ENCODE measurements around the gene TMCO2. TPM values are rescaled to one million over a fixed set of nuclear protein-coding genes. Genes with fewer than 3 reads are reported as not detected.

Gene TMCO2
- total RNA-seq, 2 donors from 2014 or later, result not detected

DNA sequence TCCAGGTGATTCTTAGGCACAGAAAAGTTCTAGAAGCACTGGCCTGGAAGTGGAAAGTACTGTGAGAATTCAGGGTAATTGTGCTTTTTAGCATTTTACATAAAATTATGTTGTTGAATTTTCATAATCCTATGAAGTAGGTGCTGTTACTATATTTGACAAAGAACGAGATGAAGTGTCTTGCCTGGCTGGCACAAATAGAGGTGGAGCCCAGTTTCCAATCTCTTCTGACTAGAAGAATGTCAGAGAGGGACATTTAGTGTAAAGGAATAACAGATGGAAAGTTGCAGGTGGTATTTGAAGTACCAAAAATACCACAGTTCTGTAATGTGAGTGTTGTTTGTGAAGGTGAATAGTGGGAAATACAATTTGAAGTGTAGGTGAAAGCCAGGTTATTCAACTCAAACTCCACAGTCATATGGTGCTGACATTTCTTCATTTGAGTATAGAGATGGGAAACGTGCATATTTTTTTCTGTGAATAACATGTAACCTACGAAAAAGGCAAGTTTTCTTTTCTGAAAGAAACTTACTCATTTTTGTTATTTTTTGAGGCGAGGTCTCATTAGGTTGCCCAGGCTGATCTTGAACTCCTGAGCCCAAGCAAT lies 3.5 kb upstream of the TMCO2 start:
- H3K27me3 ChIP-seq, result no peaks in the 10 kb centered on the region
- 61 to 68% methylated on average over 4 of the region's 4 CpGs for WGBS, 2 donors
- no peak for DNase-seq
- H3K4me1 ChIP-seq, result no peaks in the 10 kb centered on the region
- TF ChIP-seq, protein P1, sequence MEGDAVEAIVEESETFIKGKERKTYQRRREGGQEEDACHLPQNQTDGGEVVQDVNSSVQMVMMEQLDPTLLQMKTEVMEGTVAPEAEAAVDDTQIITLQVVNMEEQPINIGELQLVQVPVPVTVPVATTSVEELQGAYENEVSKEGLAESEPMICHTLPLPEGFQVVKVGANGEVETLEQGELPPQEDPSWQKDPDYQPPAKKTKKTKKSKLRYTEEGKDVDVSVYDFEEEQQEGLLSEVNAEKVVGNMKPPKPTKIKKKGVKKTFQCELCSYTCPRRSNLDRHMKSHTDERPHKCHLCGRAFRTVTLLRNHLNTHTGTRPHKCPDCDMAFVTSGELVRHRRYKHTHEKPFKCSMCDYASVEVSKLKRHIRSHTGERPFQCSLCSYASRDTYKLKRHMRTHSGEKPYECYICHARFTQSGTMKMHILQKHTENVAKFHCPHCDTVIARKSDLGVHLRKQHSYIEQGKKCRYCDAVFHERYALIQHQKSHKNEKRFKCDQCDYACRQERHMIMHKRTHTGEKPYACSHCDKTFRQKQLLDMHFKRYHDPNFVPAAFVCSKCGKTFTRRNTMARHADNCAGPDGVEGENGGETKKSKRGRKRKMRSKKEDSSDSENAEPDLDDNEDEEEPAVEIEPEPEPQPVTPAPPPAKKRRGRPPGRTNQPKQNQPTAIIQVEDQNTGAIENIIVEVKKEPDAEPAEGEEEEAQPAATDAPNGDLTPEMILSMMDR (IDR thresholded peaks at IDR 0.05), result no peak
- no peak for TF ChIP-seq POLR2A (IDR thresholded peaks at IDR 0.05)
- intact Hi-C loops (cut with DNase I), result no loop called here
- no peaks in the 10 kb centered on the region for H3K36me3 ChIP-seq (replicated peaks in 1 of 2; ENCODE audit: insufficient read depth in 1 of 2, low read depth in 2 of 2)
- H3K4me3 ChIP-seq, result no peak overlapping the region
- H3K9me3 ChIP-seq, result no peaks in the 10 kb centered on the region
- ATAC-seq, result no peak
- H3K27ac ChIP-seq, result no peak overlapping the region

DNA sequence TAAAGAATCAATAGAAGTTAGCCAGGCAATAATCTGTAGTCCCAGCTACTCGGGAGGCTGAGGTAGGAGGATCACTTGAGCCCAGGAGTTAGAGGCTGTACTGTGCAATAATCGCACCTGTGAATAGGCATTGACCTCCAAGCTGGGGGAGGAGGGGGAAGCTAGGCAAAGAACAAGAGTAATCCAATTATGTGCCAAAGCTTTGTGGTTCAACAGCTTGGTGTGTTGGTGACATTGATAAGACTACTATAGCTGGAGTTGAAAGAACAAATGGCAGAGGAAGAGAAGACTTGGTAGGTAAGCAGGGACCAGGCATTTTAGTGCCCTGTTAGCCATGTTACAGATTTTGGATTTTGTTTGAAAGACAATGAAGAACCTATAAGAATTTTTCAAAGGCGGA lies 2.1 kb upstream of the TMCO2 start:
- no peak overlapping the region for H3K4me3 ChIP-seq
- H3K27ac ChIP-seq, result no peak overlapping the region
- WGBS, 2 donors, result 73 to 74% methylated on average over 3 of the region's 3 CpGs
- DNase-seq, result no peak
- no peak for ATAC-seq
- TF ChIP-seq, protein P1 (IDR thresholded peaks at IDR 0.05), result no peak
- no peak for TF ChIP-seq POLR2A (IDR thresholded peaks at IDR 0.05)
- H3K36me3 ChIP-seq (replicated peaks in 1 of 2; ENCODE audit: insufficient read depth in 1 of 2, low read depth in 2 of 2), result no peaks in the 10 kb centered on the region
- no peaks in the 10 kb centered on the region for H3K4me1 ChIP-seq
- intact Hi-C loops (cut with DNase I), result no loop called here
- H3K9me3 ChIP-seq, result no peaks in the 10 kb centered on the region
- H3K27me3 ChIP-seq, result no peaks in the 10 kb centered on the region

DNA sequence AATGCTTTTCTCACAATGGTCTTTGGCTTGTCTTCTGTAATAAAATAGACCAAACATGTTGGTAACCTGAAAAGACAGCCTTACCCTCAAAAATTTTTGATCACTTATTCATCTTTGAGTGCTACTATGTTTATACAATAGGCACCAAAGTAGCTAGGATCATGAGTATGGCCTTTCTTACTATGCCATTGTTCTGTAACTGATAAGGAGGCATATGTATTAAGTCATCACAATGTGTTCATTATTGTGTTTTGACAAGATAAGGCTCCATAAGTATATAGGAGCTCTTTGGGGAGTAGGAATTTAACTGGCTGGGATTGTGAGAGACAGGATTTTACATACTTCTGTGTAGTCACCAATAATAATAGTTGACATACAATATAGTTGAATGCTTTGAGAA lies 675 bp downstream of the TMCO2 start:
- no peaks in the 10 kb centered on the region for H3K9me3 ChIP-seq
- H3K27ac ChIP-seq, result no peak overlapping the region
- no peak for TF ChIP-seq POLR2A (IDR thresholded peaks at IDR 0.05)
- TF ChIP-seq, protein P1 (IDR thresholded peaks at IDR 0.05), result no peak
- ATAC-seq (no peak), DNase-seq (no peak)
- no peaks in the 10 kb centered on the region for H3K4me1 ChIP-seq
- intact Hi-C loops (cut with DNase I), result no loop called here
- no peaks in the 10 kb centered on the region for H3K36me3 ChIP-seq (replicated peaks in 1 of 2; ENCODE audit: insufficient read depth in 1 of 2, low read depth in 2 of 2)
- no peaks in the 10 kb centered on the region for H3K27me3 ChIP-seq
- H3K4me3 ChIP-seq, result no peak overlapping the region

DNA sequence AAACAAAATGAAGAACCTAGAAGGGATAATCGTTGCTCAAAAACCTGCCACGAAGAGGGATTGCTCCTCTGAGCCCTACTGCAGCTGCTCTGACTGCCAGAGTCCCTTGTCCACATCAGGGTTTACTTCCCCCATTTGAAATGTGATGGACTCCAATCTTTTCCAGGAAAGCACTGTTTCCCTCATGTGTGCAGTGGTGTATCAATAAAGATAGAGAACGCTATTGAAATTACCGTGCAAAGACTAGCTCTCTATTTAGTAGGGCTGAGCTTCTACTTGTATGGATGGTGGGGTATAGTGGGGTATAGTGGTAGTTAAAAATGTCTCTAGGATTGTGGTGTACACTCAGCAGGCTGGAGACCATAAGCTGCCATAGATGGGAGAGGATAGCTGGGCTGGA lies 3.7 kb downstream of the TMCO2 start:
- no peak for DNase-seq
- Histone ChIP-seq H3K36me3 (replicated peaks in 1 of 2; ENCODE audit: insufficient read depth in 1 of 2, low read depth in 2 of 2) (no peaks in the 10 kb centered on the region), H3K4me3 (no peak overlapping the region), H3K27me3 (no peaks in the 10 kb centered on the region), H3K4me1 (peaks cover 4% of the 10 kb centered on the region), H3K9me3 (no peaks in the 10 kb centered on the region), H3K27ac (no peak overlapping the region)
- no peak for TF ChIP-seq POLR2A (IDR thresholded peaks at IDR 0.05)
- TF ChIP-seq, protein P1 (IDR thresholded peaks at IDR 0.05), result no peak
- no peak for ATAC-seq
- intact Hi-C loops (cut with DNase I), result no loop called here
- 63 to 71% methylated on average over 4 of the region's 4 CpGs for WGBS, 2 donors

DNA sequence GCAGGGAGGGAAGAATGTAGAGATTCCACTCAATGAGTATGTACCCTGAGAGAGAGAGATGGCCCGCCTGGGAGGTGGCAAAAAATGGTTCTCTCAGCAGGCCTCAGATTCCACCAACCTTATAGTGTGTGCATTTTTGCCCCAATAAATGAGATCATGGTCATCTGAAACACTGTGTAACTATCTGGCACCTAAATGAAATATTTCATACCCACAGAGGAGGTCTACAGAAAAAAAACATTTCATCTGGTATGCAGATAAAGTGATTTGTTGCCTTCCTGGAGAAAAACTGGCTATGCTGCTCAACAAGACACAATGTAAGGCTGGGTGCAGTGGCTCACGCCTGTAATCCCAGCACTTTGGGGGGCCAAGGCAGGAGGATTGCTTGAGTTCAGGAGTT lies 4.9 kb downstream of the TMCO2 start:
- Histone ChIP-seq H3K4me1 (peaks cover 9% of the 10 kb centered on the region), H3K27ac (no peak overlapping the region), H3K36me3 (replicated peaks in 1 of 2; ENCODE audit: insufficient read depth in 1 of 2, low read depth in 2 of 2) (no peaks in the 10 kb centered on the region), H3K4me3 (no peak overlapping the region), H3K9me3 (no peaks in the 10 kb centered on the region), H3K27me3 (no peaks in the 10 kb centered on the region)
- ATAC-seq (no peak), DNase-seq (no peak)
- TF ChIP-seq, protein P1 (IDR thresholded peaks at IDR 0.05), result no peak
- intact Hi-C loops (cut with DNase I), result no loop called here
- WGBS, 2 donors, result 70 to 86% methylated on average over 2 of the region's 2 CpGs
